ENCODE data around the gene CPVL. TPM values are rescaled to one million over a fixed set of nuclear protein-coding genes. Genes with fewer than 3 reads are reported as not detected.

CPVL gene
- total RNA-seq, 4 donors from 2014 or later = 3.9 to 34.1 (median 15.7) TPM

DNA sequence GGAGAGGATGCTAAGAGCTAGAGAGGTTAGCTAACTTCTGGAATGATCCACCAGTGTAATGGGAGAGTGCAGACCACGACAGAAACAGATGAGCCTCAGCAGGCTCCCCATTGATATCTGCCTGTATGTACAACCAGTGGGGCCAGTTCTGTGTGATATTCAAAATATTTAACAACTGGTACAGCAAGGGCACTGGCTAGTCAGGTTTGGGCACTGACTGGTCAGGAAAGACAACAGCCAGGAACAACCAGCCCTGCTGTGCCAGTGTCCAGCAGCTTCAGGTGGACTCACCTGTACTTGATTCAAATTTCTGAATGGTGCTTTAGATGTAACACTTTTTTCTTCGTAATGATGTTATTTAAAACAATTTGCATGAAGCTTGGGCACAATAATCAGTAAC is 182.3 kb downstream of the CPVL start:
- no peak for DNase-seq

DNA sequence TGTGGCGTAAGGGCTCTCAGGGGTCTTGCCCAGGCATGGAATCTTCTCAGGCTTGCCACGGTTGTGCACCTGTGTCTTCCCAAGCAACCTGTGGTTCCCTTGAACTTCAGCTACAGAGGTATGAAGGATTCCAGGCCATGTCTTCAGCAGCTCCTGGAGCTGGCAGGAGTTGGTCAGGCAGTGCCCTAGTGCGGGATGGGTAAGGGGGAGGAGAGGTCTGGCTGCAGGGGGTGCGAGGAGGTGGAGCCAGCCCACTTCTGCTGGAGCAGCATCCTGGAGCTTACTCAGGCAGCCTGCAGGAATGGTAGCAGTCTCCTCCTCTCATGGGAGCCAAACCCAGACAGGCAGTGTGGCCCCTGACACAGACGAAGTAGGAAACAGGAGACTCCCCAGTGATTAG is 184.4 kb downstream of the CPVL start:
- intact Hi-C loops (cut with DNase I) = no loop called here
- Histone ChIP-seq H3K9me3 (no peaks in the 10 kb centered on the region), H3K4me1 (peaks cover 15 to 47% (median 23%) of the 10 kb centered on the region in 3 donors), H3K4me3 (no peak overlapping the region), H3K27ac (no peak overlapping the region), H3K36me3 (no peaks in the 10 kb centered on the region), H3K27me3 (peaks cover 0 to 21% (median 0%) of the 10 kb centered on the region in 4 donors)
- WGBS, 2 donors = 53 to 70% methylated on average over 2 to 3 of the region's 5 CpGs
- TF ChIP-seq POLR2A (IDR thresholded peaks at IDR 0.05) = no peak
- TF ChIP-seq, protein P1, sequence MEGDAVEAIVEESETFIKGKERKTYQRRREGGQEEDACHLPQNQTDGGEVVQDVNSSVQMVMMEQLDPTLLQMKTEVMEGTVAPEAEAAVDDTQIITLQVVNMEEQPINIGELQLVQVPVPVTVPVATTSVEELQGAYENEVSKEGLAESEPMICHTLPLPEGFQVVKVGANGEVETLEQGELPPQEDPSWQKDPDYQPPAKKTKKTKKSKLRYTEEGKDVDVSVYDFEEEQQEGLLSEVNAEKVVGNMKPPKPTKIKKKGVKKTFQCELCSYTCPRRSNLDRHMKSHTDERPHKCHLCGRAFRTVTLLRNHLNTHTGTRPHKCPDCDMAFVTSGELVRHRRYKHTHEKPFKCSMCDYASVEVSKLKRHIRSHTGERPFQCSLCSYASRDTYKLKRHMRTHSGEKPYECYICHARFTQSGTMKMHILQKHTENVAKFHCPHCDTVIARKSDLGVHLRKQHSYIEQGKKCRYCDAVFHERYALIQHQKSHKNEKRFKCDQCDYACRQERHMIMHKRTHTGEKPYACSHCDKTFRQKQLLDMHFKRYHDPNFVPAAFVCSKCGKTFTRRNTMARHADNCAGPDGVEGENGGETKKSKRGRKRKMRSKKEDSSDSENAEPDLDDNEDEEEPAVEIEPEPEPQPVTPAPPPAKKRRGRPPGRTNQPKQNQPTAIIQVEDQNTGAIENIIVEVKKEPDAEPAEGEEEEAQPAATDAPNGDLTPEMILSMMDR (IDR thresholded peaks at IDR 0.05) = no peak
- DNase-seq = no peak

More for the DNA sequence above, 182.3 kb downstream of the CPVL start:
- H3K27ac ChIP-seq = no peak overlapping the region
- TF ChIP-seq, protein P1 (IDR thresholded peaks at IDR 0.05) = no peak
- intact Hi-C loops (cut with DNase I) = no loop called here
- H3K4me1 ChIP-seq = peaks cover 0 to 26% (median 12%) of the 10 kb centered on the region in 3 donors
- 62 to 64% methylated on average over 2 of the region's 2 CpGs for WGBS, 2 donors
- H3K9me3 ChIP-seq = no peaks in the 10 kb centered on the region
- H3K4me3 ChIP-seq = no peak overlapping the region
- peaks cover 0 to under 1% (median 0%) of the 10 kb centered on the region in 4 donors for H3K27me3 ChIP-seq
- no peaks in the 10 kb centered on the region for H3K36me3 ChIP-seq

DNA sequence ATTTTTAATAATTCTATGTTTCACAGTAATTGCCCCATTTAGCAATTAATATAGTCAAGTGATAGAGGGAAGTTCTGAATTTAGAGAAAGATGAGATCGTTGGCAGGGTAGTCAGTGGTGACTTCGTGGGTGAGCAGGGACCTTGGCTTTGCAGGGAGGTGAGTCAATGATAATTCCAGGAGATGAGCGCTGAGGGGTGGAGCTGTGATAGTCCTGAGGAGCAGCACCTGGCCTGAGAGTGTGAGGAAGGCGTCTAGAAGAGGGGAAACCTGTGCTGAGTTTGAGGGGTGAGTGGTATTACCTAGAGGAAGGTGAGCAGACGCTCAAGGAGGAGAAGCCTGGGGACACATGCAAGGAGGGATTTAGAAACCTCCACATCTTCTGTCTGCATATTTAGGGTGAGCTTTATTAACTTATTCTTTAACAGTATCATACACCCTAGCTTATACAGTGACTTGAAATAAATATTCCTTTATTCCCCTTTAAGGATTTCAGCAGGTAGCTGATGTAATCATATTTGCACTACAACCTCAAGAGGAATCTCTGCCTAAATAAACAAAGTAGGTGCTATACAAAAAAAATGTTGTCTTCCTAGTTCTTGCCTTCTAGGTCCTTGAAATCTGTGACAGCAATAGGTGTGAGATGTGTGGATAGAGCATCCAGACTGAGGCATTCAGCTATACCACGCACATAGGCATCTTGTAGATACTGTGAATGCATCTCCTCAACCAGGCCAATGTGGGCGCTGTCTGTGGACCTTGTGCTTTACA is 186.1 kb downstream of the CPVL start:
- H3K4me3 ChIP-seq = no peak overlapping the region
- no peaks in the 10 kb centered on the region for H3K36me3 ChIP-seq
- no peaks in the 10 kb centered on the region for H3K9me3 ChIP-seq
- no peak for DNase-seq
- 67 to 69% methylated on average over 7 of the region's 7 CpGs for WGBS, 2 donors
- TF ChIP-seq, protein P1 (IDR thresholded peaks at IDR 0.05) = no peak
- TF ChIP-seq POLR2A (IDR thresholded peaks at IDR 0.05) = no peak
- H3K4me1 ChIP-seq = peaks cover 24 to 64% (median 40%) of the 10 kb centered on the region in 3 donors
- H3K27ac ChIP-seq = peak overlapping the region in 1 of 4 donors; percentile 90
- peaks cover 0 to 38% (median 0%) of the 10 kb centered on the region in 4 donors for H3K27me3 ChIP-seq
- intact Hi-C loops (cut with DNase I) = no loop called here

DNA sequence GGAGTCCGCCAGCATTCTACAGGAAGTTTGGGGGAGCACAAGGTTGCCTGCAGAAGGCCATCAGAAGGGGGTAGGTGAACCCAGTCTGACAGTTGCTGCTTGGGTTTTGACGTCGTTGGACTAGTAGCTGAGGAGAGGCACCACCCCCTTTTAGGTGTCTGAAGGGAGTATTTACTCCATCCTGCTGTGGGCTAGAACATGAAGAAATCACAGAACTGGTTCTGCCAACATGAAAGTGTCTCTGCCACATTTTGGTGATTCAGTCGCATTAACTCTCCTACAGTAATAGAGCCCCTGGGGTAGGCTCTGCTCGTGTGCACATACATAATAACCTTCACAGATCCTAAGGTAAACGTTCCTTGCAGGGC is 187.4 kb downstream of the CPVL start:
- WGBS, 2 donors = 30 to 38% methylated on average over 3 to 6 of the region's 6 CpGs
- Histone ChIP-seq H3K27me3 (peaks cover 0 to 42% (median 0%) of the 10 kb centered on the region in 4 donors), H3K4me1 (peaks cover 24 to 73% (median 45%) of the 10 kb centered on the region in 3 donors), H3K4me3 (peak overlapping the region; percentile 47 to 73 (median 61)), H3K36me3 (no peaks in the 10 kb centered on the region), H3K27ac (peak overlapping the region; percentile 84 to 91 (median 88)), H3K9me3 (no peaks in the 10 kb centered on the region)
- DNase-seq = no peak
- no peak for TF ChIP-seq POLR2A (IDR thresholded peaks at IDR 0.05)
- TF ChIP-seq, protein P1 (IDR thresholded peaks at IDR 0.05) = no peak
- intact Hi-C loops (cut with DNase I) = loop anchor here (10.0 kb wide), 1 partner anchor 146 kb away; no protein-coding TSS in a partner anchor

GRCh38 chr7:28958235-28958979 is 187.9 kb downstream of the CPVL start, which contains the start of gene TRIL:
TSS of gene TRIL (minus strand) at chr7:28958330. CDS start at chr7:28958046, 284 bp downstream.
- intact Hi-C loops (cut with DNase I) = loop anchor here (10.0 kb wide), 1 partner anchor 146 kb away; no protein-coding TSS in a partner anchor
- TF ChIP-seq POLR2A (IDR thresholded peaks at IDR 0.05) = no peak
- TF ChIP-seq, protein P1 (IDR thresholded peaks at IDR 0.05) = no peak
- Histone ChIP-seq H3K9me3 (no peaks in the 10 kb centered on the region), H3K4me3 (peak within 1 kb of the TSS; percentile 47 to 73 (median 61)), H3K36me3 (no peaks in the 10 kb centered on the region), H3K27ac (peak within 1 kb of the TSS; percentile 84 to 91 (median 88)), H3K27me3 (peaks cover 0 to 42% (median 0%) of the 10 kb centered on the region in 4 donors), H3K4me1 (peaks cover 24 to 78% (median 45%) of the 10 kb centered on the region in 3 donors)
- DNase-seq = no peak
- 2 to 29% methylated on average over 18 to 24 of the region's 66 CpGs for WGBS, 2 donors

Measured in esophagus squamous epithelium (tissue), 5 donors.